GM18867 (cell line): ENCODE data around the gene KRTAP19-1.
A peak's percentile ranks its signal among the peaks of the same experiment; 100 is the strongest.
"Not testable (repeated sequence)": the region's sequence is repeated elsewhere in the genome, so short reads cannot be mapped to it uniquely, and the experiment has no call there.

Source experiments
- ATAC-seq: cut with Tn5 transposase; IDR thresholded peaks from one replicate; pipeline ENCODE4 v1.9.1; 2021; ENCODE audit warnings: mild to moderate bottlenecking, moderate library complexity; ENCODE audit not compliant: unreplicated experiment

The KRTAP19-1 gene

DNA sequence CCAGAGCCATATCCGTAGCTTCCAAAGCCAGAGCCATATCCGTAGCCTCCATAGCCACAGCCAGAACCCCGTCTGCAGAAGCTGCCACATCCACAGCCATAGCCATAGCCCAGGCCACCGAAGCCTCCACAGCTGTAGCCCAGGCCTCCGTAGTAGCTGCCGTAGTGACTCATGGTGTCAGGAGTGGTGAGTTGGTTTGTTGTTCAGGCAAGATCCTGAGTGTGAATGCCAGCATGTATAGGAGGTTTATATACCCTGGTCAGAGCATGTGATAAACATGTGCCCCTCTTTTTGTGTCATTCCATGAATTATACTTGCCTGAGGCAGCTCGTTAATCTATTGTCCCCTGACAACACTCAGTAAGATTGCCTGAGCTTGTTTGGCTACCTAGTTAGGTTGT, at the start of gene KRTAP19-1:
Gene KRTAP19-1 (minus strand): TSS at position 223 of the 400 bp plus-strand sequence. CDS start 50 bp downstream, at position 173.
- no peak for ATAC-seq

DNA sequence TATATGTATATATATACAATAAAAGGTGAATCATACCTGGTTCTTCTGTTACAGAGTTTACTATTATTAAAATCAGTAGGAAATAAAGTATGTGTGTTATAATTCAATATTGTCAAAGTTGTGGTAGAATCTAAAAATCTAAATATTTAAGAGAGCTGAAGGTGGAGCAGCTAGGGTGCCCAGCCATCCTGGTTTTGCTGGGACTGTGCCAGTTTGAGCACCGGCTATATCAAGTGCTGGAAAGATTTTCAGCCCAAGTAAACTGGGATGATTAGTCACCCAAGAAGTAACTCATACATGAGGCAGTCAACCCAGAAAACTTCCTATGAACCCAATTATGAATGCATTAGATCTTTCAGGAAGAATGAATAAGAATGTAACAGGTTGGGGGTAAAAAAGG, 38.7 kb upstream of the KRTAP19-1 start:
- no peak for ATAC-seq

DNA sequence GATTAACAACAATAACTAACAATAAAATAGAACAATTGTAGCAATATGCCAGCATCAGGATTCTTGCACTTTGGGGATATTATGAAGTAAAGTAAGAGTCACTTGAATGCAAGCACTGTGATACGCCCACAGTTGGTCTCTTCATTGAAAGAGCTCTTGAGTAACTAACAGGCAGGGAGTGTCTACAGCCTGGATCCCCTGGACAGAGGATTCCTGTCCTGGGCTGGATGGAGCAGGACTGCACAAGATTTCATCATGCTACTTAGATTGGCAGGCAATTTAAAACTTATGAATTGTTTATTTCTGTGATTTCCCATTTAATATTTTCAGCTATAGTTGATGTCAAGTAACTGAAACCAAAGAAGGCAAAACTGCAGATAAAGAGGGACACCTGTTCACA, 35.5 kb upstream of the KRTAP19-1 start:
- no peak for ATAC-seq

DNA sequence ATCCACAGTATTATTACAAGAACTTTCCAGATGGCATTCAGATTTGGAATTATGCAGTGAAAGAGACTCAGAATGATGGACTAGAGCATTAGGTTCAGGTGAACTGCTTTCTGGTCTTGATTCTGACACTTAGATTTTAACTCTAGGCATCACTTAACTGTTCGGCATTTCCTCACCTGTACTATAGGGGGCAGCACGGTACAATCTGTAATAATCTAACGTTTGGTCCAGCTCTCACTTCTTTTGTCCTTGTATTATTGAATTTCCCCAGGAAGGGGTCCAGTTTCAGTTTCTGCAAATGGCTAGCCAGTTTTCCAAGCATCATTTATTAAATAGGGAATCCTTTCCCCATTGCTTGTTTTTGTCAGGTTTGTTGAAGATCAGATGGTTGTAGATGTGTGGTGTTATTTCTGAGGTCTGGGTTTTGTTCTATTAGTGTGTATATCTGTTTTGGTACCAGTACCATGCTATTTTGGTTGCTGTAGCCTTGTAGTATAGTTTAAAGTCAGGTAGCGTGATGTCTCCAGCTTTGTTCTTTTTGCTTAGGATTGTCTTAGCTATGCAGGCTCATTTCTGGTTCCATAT, 25.5 kb upstream of the KRTAP19-1 start:
- not testable (repeated sequence) for ATAC-seq

DNA sequence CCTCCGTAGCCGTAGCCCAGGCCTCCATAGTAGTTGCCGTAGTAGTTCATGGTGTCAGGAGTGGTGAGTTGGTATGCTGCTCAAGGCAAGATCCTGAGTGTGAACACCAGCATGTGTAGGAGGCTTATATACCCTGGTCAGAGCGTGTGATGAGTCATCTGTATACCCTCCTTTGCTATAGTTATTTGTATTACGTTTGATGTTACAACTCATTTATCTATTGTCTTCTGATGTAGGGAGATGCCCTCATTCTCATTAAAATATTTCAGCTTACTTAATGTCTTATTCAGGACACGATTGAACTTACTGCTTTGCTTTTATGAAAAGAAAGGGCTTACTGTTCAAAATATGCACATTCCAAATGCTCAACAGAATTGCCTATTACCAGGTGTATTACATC, 21.9 kb upstream of the KRTAP19-1 start, which contains the start of gene KRTAP19-5:
Gene KRTAP19-5 (minus strand): TSS at position 101 of the 400 bp plus-strand sequence. CDS start 51 bp downstream, at position 50.
- no peak for ATAC-seq

DNA sequence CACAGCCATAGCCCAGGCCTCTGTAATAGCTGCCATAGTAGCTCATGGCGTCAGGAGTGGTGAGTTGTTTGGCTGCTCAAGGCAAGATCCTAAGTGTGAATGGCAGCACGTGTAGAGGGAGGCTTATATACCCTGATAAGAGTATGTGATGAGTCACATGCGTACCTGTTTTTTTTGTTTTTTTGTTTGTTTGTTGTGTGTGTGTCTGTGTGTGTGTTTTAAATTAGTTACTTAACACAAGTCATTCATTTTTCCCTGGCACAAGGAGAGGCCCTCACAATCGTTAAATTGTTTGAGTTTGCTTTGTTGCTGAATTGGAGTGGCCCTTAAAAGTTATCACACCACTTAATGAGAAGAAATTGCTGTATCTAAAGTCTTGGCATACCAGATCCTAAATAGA, 16.9 kb upstream of the KRTAP19-1 start, which contains the start of gene KRTAP19-4:
Gene KRTAP19-4 (minus strand): TSS at position 101 of the 400 bp plus-strand sequence. CDS start 55 bp downstream, at position 46.
- no peak for ATAC-seq

DNA sequence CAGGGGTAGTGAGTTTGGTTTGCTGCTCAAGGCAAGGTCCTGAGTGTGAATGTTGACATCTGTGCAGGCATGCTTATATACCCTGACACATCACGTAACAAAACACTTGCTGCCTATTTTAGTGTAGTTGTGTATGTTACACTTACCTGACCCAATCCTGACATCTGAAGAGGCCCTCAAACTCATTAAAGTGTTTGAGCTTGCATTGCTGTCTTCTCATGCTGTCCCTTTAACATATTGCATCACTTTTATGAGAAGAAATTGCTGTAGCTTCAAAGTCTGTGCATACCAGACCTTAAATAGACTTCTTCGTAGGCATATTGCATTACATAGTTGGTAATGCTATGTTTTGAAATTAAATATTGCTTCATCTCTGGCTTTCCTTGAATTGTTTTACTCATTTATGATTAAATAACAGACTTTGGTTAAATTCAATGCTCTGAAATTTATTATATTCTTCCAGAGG, 11.8 kb upstream of the KRTAP19-1 start, which contains the start of gene KRTAP19-3:
Gene KRTAP19-3 (minus strand): TSS at position 51 of the 466 bp plus-strand sequence. CDS start 56 bp downstream, outside the sequence.
- no peak for ATAC-seq

DNA sequence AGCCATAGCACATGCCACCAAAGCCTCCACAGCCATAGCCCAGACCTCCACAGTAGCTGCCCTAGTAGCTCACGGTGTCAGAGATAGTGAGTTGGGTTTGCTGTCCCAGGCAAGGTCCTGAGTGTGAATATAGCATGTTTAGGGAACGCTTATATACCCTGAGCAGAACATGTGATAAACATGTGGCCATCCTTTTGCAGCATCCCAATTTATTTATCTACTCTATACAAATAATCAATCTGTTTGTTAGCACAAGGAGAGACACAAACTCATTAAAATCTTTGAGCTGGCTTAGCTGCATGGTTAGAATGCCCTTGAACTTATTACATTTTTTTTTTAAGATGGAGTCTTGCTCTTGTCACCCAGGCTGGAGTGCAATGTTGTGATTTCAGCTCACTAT, 7.2 kb upstream of the KRTAP19-1 start, which contains the start of gene KRTAP19-2:
Gene KRTAP19-2 (minus strand): TSS at position 101 of the 400 bp plus-strand sequence. CDS start 88 bp downstream, at position 13.
- ATAC-seq: no peak

DNA sequence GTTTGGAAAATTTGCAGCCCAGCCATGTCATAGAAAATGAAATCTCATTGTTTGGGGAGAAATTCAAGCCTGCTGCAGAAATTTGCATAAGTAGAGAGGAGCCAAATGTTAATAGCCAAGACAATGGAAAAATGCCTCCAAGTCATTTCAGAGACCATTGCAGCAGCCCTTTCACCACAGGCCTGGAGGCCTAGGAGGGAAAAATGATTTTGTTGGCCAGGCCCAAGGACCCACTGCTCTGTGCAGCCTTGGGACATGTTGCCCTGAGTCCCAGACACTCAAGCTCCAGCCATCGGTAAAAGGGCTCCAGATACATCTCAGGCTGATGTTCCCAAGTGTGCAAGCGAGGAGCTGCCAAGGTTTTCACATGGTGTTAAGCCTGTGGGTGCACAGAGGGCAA, 6.0 kb upstream of the KRTAP19-1 start:
- no peak for ATAC-seq

DNA sequence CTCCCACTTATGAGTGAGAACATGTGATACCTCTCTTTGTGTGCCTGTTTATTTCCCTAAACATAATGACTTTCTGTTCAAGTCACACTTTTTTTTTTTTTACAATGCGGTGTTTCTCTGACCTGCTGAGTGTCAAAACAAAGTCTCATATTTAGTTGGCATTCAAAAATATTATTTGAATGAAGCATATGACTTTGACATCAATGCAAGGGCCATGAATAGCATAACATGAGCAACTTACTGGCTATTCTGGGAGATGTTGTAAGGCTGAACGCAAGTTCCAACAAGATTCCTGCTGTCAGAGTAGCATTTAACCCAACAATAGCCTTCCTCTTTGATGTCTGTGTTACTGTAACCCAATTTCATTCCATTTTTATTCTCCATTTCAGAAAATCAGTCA, 2.0 kb upstream of the KRTAP19-1 start:
- no peak for ATAC-seq

DNA sequence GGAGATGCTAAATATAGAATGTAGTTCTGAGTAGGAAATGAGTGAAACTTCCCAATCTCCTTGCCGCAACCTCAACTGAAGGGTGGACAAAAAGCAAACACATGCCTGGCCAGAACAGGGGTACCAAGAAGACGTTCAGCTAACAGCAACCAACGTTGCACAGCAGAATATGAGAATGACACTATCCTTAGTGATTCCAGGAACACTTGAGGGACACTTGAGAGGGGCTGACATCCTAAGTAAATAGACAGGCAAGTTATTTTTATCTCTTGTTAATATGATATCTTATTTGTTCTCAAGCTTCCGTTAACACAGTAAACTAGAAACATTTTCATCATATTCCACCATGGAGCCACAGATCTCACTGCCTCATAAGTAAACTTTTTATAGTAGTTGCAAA, 908 bp downstream of the KRTAP19-1 start:
- ATAC-seq: no peak

DNA sequence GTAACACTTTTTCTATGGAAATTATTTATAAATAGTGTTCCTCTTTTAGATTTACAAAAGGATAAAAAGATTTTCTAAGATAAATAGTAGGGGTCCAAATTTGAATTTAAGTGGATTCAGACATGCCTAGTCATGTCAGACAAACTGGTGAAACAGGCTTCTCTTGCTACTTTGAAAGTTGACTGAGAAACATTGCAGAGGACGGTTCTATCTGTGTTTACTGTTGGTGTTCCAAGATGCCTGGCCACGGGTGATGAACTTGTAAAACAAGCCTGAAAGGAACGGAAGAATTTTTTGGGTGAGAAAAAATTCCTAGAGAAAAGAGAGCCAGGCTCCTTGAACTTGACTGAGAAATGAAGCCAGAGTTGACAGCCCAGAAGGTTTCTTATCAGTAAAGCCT, 2.2 kb downstream of the KRTAP19-1 start:
- no peak for ATAC-seq

DNA sequence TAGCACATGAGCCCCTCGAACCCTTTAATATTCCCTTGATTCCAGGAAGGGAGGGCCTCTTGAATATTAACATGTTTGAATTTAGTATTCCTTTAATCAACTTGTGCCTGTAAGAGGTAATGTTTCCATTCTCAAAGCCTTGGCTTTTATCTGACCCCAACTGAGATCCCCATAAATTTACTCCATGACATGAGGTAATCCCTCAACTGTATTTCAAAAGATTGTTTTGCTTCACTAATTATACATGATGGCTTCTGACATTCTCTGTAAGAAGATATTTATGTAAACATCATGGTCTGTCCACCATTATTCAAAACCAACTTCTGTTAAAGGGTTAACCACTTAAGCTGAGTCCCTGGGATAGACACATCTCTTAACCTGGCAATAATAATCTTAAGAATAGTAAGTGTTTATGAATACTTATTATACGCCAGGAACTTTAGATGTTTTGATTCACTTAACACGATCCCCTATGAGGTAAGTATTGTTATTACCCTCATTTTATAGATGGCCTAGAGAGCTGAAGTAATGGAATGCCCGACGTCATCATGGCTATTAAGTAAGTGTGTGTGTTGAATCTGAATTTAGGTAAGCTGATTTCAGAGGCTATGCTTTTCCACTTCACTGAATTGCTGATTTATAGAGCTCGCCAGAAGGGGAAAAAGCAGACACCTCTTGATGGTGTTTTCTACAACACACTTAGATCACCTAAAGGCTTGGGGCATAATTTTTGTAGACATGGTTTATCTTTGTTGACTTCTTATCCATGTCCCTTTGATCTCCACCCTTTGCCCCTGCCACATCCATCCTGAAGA, 11.1 kb downstream of the KRTAP19-1 start:
- no peak for ATAC-seq

DNA sequence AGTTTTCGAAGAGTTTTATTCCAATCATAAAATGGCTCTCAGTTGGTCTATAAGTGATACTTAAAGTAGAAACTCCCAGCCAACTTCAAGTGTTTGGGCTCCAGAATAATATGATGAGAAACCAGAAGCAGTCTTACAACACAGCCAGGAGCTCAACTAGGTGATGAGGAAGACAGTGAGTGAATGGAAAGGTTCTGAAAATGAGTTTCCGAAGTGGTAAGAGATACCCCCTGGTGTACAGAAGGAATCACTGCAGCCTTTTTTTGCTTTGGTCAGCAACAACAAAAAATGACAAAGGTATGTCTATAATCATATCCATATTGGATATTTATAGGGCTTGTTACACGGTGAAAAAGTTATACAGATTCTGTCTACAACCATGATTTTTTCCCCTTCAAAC, 16.5 kb downstream of the KRTAP19-1 start:
- ATAC-seq: no peak

DNA sequence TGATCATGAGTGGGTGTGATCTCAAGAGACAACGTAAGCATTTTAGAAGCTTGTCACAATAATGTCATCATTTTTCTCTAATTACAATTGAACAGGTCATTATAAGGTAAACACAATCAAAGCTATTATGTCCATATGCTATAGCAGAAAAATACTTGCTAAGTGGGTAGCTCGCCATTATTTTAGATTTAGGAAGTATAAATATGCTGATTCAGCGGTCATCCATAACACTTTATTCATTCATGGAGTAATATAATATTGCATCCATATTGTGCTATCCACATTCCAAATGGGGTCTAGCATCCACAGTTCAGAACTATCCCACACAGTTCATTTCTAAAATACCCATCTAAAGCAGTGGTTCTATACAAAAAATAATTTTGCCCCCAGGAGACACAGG, 31.7 kb downstream of the KRTAP19-1 start:
- ATAC-seq: no peak

DNA sequence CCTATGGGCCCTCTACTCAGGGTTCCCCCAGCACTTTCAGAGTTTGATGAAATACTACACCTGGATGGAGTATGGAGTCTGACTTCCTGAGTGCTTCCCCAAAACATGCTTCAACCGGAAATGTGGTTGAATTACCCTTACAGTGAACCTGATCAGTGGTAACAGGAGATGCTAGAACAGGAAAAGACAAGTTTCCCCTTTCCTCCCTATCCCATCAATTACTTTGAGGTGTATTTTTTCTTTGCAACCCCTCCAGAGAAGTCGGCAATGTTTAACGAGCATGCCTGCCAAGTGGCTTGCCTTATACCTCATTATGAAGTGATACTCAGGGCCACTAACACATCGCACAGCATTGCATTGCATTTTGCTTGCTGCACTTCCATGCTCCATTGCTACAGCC, 33.1 kb downstream of the KRTAP19-1 start:
- no peak for ATAC-seq

DNA sequence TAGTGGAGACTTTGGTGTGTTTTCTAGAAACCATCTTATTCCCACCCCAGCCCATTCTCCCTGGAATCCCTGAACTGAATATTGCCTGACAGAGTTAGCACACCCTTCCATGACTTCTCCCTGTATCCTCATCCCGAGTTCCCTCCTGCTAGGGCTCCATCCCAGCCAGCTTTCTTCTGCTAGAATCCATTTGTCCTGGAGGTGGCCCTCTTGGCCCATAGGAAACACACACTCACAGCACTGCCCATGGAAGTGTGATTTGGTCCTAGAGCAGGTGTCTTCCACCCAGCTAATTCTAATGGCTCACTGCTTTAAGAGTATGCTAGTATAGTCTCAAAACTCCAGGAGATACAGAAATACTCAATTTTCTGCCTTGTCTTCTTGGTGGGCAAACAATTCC, 36.0 kb downstream of the KRTAP19-1 start:
- no peak for ATAC-seq

DNA sequence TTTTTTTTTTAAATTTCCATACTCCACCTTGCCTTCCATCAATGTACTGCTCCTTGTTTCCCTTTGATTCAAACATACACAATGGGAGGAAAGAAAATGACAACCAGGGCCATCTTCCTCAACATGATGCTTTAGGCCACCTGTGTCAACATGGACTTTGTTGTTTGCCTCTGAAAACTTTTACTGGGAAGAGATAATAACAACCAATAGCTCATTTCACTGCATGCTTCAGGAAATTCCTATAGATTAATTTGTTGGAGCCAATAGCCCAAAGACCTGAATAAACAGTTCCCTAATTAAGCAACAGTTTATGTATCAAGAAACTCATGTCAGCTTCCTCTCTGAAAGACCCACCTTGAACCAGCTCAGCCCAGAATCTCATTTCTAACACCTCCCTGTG, 36.9 kb downstream of the KRTAP19-1 start:
- ATAC-seq: no peak

DNA sequence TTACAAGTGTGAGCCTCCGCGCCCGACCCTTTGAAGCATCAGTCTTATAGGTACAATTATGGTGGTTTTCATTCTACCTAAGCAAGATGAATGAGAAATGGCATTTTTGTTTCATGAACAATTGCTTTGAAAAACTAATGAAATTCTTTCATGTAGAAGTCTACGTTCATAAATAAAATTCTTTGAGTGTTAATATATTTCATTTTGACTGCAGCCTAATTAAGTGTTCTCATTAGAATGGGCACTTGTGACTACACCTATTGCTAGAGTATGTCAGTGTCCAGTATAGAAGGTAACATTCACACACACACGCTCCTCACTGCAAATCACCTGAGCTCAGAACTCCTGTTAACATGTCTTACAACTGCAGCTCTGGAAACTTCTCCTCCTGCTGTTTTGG, 40.2 kb downstream of the KRTAP19-1 start, which contains the start of gene KRTAP15-1:
Gene KRTAP15-1 (plus strand): TSS at position 301 of the 400 bp plus-strand sequence. CDS start 53 bp downstream, at position 354.
- no peak for ATAC-seq

DNA sequence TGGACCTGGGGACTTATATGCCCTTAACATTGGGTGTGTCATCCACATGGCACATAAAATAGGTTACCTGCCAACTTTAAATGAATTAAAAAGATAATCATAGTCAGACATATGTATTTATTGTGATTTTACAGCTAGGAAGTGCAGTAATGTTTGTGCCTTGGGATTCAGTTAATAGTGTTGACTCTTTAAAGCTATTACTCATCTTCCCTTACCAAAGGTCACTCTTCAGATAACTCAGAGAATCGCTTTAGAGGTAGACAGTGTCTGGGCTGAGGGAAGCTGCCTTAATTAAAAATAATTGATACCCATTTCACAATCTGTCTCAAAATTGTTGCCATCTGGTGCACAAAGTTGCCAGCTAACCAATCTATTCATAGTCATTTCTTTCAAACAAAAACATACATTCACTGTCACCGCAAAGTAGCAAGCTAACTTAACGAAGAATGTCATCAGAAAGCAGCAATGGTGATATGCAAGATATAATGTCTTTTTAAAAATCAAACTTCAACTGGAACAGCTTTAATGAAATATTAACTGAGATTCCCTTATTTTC, 43.1 kb downstream of the KRTAP19-1 start:
- ATAC-seq: no peak

DNA sequence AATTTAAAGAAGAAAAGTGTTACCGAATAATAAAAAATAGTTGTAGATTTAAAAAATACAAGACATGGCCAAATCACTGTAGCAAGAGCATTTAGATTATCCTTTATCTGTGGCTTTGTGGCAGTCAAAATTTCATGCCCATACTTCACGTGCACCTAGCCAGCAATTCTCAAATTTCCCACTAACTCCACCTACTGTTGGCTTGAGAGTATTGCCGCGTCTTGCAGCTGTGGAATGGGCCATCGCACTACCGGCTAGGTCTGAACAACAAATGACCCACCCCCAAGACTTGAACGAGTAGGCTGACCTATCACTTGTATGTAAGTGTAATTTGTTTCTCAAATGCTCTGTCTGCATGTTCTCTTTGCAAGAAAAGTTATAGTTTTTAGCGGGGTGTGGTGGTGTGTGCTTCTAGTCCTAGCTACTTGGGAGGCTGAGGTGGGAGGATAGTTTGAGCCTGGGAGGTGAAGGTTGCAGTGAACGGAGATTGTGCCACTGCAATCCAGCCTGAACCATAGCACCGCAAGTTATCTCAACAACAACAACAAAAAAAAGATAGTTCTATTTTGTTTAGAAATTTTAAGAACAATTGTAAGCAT, 46.0 kb downstream of the KRTAP19-1 start:
- peak; percentile 95 for ATAC-seq
